Activated CD4-positive, alpha-beta T cell treated with anti-CD3 and anti-CD28 coated beads, Interleukin-2, amount 50 U/mL, for 1 hour (primary cell): ENCODE results near the gene TRIOBP.

Source experiments
- DNase-seq: peaks from one replicate; pipeline ENCODE4 v3.0.0-alpha.2; 2020

The TRIOBP gene

DNA sequence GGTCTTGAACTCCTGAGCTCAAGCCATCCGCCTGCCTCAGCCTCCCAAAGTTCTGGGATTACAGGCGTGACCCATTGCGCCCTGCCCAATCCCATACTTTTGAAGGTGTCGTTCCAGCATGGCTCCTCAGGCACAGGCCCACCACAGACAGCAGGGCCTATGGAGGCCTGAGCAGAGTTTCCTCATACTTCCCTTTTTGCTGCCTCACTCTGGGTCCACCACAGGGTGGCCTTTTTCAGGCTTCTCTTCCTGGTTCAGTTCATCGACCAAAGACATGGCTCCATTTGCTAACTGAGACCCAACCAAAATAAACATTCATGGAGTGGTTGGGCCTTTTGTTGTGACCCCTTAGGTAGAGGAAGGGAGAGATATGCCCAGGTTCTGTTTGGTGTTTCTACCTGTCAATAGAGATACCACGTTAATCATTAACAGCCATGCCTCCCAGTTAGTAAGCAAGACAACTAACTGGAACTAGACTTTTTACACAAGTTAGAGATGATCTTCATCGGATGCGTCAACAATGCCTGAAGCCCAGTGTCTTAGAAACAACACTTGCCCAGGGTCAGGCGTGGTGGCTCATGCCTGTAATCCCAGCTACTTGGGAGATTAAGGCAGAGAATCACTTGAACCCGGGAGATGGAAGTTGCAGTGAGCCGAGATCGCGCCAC lies 35.1 kb downstream of the TRIOBP start:
- DNase-seq, result no peak

DNA sequence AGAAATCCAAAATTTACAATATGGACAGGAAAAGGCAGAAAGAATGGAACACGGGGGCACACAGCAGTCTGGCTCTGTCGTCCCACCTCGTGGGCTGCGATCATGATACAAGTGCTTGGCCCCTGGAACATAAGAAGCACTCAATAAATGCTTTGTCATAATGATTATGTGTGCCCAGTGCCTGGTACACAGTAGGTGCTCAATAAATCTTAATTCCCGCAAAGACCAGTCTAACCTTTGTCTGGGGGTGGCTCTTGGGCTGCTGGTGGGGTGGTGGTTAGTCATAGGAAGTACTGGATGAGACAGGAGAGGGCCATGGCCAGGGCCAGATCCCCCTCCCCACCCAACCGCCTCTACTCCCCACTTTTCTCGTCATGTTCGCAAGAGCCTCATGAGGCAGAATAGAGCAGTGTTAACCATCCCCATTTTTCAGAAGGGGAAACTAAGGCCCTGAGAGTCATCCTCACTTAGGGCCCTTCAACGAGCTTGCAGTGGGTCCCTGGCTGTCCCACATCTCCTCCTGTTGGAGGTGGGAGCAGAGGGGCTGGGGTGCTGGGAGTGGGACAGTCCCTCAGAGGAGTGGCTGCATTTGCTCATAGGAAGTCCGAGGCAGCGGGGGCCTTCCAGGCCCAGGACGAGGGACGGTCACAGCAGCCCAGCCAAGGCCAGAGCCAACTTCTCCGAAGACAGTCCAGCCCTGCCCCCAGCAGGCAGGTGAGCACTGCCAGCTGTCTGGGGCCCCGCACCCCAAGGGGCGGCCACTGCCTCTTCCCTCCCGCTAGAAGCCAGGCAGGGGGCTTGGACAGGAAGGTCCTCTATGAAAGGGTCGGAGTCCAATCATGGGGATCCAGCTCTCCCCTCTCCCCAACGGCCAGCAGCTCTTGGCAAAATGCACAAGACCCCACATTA lies 36.1 kb downstream of the TRIOBP start:
- DNase-seq, result no peak

DNA sequence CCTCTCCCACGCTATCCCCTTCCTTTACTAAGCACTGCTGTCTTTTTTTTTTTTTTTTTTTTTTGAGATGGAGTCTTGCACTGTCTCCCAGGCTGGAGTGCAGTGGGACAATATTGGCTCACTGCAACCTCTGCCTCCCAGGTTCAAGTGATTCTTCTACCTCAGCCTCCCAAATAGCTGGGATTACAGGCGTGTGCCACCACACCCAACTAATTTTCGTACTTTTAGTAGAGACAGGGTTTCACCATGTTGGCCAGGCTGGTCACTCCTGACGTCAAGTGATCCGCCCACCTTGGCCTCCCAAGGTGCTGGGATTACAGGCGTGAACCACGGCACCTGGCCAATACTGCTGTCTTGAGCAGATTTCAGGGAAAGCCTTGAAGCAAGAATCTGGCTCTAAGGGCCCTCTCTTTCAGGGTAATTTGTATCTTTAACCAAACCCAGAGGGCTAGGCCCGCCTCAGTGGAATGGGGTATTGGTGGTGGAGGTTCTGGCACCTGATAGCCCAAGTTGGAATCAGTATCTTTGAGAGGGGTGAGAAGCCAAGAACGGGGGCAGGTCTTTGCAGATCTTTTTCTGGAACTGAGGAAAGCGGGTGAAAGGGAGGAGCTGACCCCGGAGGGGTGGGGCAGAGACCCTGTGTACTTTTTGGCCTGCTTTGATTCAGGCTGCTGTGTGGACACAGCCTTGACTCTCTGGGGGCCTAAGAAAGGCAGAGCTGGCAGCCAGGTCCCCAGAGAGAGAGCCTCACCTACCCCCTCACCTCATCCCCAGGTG lies 37.0 kb downstream of the TRIOBP start:
- DNase-seq, result no peak

DNA sequence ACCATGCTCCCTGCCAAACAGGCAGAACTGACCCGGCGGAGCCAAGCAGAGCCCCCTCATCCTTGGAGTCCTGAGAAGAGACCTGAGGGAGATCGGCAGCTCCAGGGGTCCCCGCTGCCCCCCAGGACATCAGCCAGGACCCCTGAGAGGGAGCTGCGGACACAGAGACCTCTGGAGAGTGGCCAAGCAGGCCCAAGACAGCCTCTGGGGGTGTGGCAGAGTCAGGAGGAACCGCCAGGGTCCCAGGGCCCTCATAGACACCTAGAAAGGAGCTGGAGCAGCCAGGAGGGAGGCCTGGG lies 37.5 kb downstream of the TRIOBP start:
- no peak for DNase-seq

DNA sequence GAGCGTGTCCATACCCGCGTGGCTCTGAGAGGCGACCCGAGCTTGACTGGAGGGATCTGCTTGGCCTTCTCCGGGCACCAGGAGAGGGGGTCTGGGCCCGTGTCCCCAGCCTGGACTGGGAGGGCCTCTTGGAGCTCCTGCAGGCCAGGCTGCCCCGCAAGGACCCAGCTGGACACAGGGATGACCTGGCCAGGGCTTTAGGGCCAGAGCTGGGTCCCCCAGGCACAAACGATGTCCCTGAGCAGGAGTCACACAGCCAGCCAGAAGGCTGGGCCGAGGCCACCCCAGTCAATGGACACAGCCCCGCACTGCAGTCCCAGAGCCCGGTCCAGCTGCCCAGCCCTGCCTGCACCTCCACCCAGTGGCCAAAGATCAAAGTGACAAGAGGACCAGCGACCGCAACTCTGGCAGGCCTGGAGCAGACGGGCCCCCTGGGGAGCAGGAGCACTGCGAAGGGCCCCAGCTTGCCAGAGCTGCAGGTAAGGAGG lies 38.2 kb downstream of the TRIOBP start:
- DNase-seq, result no peak

DNA sequence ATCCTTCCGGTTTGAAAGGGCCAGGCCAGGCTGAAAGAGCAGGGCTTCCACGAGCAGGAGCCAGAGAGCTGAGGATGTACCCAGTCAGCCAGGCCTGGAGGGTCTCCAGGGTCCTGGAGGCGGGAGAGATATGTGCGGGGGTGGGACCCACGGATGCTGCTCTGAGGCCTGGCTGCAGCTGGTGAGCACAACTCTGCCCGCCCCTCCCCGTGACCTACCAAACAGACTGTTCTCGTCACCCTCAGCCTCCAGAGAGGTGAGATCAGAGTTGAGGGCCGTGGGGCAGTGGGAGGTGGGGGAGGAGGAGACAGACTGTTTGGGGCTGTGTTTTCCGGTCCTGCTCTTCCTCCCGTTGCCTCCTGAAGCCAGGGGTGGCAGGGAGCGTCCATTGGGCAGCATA lies 42.2 kb downstream of the TRIOBP start:
- DNase-seq, result no peak

DNA sequence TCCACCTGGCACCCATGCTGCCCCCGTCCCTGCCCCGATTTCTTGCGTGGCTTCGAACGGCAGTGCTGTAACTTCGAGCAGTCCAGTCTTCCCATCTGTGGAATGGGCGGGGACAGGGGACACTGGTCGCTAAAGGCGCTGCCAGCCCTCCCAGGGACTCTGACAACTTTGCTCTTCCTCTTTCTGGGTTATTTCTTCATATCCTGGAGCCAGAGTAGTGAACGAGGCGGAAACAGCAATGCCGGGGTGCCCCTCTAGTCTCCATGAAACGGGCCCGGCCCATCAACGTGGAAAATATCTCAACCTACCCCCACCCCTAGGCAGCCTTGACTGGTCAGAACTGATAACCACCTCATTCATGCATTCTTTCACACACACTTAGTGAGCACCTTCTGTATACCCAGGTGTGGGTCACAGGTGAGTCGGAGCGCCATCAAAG lies 42.8 kb downstream of the TRIOBP start:
- no peak for DNase-seq

DNA sequence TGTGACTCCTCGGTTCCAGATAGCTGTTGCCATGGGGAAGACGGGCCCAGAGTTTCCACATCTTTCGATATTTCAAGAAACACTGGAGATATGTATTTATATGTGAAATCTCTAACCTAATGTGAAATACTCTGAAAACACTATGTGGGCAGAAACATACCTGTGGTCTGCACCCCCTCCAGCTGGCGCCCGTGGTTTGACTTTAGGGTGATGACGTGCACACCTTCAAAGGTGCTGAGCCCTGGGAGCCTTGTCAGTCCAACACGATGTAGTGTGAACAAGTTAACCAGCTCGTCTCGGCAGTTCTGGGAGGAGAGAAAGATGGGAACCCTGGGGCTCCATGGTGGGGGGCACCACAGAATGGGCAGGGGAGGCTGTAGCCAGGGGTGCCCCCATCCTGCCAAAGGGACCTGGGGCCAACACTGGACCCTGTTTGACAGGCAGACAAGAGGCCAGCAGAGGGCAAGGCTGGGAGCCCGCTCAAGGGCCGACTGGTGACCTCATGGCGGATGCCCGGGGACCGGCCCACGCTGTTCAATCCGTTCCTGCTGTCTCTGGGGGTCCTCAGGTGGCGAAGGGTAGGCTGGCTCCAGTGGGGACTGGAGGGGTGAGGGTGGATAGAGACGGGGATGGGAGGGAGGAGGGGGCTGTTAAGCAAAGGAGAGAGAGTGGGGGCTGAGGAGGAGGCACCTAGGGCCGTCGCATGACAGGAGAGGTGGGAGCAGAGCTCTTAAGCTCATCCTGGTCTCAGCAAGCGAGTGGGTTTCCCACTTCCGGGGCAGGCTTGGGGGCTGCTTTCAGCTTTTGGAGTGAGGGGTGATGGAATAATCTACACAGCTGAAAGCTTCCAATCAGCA lies 43.8 kb downstream of the TRIOBP start:
- no peak for DNase-seq

DNA sequence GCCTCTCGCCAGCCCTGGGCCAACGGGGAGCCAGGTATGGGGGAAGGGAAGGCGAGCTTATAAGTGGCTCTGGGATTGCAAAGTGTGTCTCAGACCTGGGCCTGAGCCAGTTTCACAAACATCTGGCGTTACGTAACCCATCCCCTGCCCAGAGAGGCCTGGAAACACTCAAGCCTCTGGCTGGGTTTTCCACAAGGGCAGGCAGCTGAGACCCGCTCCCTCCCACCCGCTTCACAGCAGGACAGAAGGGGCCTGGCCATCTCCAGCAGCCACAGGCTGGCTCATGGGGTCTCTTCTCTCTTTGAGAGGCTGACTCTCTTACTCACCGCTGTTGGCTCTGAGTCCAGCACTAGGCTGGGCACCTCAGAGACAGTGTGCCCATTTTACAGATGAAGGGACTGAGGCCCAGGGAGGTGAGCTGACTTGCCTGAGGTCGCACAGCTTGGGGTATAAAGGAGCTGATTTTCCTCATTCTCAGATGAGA lies 44.5 kb downstream of the TRIOBP start:
- no peak for DNase-seq

DNA sequence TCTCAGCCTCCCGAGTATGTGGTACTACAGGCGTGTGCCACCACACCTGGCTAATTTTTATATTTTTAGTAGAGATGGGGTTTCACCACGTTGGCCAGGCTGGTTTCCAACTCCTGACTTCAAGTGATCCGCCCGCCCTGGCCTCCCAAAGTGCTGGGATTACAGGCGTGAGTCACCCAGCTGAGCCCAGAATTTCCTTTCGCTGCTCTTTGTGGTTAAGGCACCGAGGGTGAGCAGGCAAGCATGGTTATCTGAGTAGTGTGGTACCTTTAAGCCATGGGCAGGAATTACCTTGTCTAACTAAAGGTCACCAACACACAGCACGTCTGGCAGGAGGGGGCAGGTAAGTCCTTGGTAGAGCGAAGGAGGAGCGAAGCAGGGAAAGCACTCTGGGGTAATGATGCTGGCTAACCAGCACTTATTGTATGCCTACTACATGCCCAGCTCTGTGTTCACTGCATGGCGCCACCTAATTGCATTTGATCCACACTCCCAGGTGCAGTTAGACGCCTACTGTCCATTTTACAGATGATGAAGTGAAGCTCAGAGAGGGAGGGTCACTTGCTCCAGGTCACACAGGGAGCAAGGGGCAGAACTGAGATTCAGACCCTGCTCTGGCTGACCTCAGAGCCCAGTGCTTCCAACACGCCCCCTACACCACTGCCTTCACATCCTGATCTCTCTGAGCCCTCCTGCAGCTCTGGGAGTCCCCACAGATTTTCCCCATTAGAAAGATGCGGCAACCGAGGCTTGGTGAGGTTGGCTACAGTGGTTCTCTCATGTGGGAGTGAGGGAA lies 45.7 kb downstream of the TRIOBP start:
- DNase-seq, result no peak

DNA sequence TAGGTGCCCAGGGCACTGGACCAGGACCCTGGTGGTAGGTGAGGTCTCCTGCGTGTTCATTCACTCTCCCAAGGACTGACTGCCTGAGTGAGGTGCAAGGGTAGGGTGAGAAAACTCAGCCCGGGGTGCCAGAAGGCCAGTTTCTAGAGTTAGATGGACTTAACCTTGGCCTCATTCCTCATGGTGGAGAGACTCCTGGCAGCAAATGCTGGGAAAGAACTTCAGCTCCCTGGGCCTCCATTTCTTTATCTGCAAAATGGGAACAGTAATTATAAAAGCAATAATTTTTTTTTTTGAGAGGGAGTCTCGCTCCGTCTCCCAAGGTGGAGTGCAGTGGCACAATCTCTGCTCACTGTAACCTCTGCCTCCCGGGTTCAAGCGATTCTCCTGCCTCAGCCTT lies 47.7 kb downstream of the TRIOBP start:
- no peak for DNase-seq

DNA sequence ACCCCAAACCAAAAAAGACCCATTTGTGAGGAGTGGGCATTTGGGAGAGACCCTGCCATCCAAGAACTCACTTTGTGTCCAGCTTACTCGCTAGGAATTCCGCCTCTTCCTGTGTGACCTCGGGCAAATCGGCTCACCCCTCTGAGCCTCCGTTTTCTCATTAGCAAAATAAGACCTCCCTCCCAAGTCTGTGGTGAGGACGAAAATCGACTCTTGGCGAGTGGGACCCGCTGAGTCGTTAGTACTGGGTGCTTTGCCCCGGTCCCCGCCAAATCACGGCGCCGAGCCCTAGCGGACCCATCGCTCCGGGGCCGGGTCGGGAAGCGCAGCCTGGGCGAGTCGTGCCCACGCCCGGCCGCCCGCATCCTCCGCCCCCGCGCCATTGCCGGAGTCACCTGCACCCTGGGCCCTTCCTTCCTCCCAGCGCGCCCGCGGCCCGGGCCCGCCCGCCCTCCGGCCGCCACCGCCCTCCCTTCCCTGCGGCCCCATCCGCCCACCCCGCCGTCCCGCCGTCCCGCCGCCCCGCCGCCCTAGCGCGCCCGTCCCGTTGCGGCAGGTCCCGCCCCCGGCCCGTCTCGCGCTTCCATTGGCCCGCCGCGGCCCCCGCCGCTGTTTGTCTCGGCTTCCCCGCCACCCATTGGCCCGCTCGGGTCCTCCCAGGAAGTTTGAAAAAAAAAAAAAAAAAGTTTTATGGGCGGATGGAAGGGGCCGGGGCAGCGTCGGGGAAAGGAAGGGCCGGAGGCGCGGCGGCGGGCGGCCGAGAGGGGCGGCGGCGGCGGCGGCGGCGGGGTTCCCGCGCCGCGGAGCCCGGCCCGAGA lies 48.9 kb downstream of the TRIOBP start:
- DNase-seq, result peak; percentile 85

DNA sequence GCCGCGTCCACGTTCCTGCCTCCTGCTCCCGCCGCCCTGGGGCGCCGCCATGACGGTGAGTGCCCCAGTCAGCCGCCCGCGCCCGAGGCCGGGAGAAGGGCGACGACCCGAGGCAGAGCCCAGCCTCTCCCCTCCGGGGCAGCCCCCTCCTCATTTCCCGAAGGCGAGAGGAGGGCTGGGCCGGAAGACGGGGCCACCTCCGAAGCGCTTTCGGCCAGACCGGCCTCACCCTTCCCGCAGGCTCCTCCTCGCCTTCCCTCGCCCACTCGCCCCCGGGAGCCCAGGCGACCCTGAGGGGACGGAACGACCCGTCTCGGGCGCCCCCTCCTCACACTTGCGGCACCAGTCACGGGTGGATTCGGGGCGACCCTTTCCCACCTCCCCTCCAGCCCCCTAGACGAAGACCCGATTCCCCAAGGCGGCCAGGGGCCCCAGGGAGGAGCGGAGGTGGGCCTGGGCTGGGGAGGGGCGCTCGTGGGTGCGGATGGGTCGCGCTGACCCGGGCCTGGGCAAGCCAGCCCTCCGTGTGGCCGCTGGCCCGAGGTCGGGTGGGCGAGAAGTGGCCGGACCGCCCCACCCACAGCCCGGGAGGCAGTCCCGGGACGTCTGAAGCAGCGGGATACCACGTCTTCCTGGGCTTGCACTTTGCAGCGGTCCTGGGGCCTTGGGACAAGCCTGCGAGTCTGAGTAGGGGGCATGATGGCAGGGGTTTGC lies 49.7 kb downstream of the TRIOBP start:
- no peak for DNase-seq

DNA sequence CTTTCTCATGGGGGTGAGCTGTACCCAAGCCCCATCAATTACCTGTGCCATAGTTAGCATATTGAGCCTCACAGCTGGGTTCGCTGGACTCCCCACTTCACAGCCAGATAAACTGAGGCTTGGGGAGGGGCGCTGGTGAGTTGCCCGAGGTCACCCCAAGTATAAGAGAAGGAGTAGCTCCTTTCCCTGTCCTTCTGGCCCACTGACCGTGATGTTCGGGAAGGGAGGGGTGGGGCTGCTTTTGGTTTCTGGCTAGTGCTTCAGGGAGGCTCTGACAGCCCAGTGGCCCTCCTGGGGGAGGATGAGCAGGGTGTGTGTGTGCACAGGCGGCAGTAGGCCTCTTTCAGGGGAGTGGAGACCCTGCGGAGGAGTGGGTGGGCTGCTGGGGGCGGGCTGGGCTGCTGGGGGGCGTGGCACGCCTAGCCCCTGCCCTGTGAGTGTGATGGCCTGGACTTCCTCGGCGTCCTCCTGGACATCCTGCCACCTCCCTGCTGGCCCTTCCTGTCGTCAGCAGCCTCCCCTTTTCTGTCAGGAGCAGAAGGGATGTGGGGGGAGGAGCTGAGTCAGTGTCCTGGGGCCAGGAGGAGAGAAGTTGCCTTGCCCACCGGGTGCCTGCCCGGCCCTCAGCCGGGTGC lies 50.3 kb downstream of the TRIOBP start:
- DNase-seq, result no peak

DNA sequence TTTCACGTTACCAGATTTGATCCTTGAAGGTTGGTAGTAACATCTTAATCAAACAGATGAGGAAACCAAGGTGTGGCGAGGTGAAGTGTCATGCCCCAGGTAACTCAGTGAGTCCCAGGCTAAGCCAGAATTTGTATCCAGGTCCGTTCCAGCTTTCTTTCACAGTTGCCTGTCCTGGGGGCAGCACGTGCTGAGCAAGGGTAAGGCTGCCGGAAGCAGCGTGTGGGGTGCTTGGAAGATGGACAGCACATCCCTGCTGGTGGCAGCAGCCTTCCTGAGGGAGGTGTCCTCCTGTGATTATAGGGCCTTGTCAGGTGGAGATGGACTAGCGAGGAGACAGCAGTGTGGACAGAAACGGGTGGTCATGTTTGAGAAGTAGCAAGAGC lies 50.9 kb downstream of the TRIOBP start:
- DNase-seq, result no peak

DNA sequence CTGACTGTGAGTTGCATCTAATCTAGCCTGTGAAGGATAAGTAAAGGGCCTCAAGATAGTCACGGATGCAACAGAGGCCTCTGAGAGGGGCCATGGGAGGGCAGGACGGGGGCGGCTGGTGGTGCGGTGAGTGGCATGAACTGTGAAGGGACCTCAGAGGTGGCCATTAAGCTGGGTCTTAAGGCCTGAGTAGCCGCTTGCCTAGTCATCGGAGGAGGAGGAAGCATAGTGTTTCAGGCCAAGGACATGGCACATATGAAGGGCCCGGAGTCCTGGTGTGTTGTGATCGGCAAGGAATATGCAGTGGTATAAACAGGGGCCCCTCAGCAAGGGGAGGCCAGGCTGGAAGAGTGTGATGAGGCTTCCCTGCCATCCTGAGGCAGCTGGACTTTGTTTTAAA lies 51.8 kb downstream of the TRIOBP start:
- no peak for DNase-seq

DNA sequence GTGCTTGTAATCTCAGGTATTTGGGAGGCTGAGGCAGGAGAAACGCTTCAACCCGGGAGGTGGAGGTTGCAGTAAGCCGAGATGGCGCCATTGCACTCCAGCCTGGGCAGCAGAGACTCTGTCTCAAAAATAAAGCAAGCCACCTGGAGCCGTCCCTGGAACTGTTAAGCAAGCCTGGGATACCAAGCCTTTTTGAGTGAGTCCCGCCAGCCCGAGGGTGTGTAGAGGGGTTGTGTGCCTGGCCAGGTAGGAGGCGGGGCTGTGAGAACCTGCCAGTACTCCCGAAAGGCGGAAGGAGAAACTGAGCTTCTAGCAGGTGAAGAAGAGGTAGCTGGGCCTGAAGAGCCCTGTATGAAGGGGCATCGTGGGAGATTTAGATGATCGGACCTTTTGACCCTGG lies 52.4 kb downstream of the TRIOBP start:
- DNase-seq, result no peak

DNA sequence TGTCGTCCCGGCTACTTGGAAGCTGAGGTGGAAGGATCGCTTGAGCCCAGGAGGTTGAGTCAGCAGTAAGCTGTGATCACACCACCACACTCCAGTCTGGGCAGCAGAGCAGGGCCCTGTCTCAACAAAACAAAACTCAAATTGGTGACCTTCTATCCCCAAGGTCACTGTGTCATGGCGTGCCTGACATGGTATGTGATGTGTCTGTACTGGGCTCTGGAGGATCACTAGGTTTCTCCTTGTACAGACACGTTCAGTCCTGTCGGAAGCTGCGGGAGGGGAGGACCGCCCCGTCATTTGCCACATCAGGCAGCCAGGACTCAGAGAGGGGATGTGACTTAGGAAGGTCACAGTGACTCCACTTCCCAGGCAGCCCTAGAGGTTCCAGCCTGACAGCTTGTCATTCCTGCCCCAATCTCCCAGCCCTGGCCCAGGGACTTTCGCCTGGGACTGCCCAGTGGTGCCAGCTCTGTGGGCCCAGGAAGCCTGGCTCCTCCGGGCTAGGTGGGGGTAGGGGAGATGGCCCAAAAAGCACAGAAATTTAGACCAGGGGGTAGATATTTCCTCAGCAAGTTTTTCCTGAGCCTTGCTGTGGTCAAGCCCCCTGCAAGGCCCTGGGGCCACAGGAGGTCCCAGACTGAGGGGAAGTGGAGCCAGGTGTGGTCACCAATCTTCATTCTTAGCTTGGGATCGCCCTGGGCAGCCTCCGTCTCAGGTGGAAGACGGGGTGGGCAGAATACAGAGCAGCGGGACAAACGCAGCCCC lies 53.2 kb downstream of the TRIOBP start:
- no peak for DNase-seq
